IMR-90 (cell line): ENCODE results near the gene NTRK3.
A peak's percentile ranks its signal among the peaks of the same experiment; 100 is the strongest.

ENCODE experiments used
- CEBPB ChIP-seq: IDR thresholded peaks from 2 replicates; pipeline ENCODE4 v1.6.1; 2012; ENCODE audit warnings: low read depth, low read length, improper control_type of control experiment
- CTCF ChIP-seq: conservative IDR thresholded peaks from 2 replicates; pipeline ENCODE4 v1.5.1; 2012; ENCODE audit warnings: mild to moderate bottlenecking, low read depth, low read length, improper control_type of control experiment
- FOS ChIP-seq: fragments of 150-350 bp; IDR thresholded peaks from 2 replicates; pipeline ENCODE4 v1.6.1; 2016; ENCODE audit warnings: low read depth, low read length
- POLR2A ChIP-seq: IDR thresholded peaks from 2 replicates; pipeline ENCODE4 v1.6.1; 2012; ENCODE audit warnings: mild to moderate bottlenecking, low read depth, low read length
- RAD21 ChIP-seq: IDR thresholded peaks from 2 replicates; pipeline ENCODE4 v1.6.1; 2012; ENCODE audit warnings: low read length, improper control_type of control experiment
- SMC3 ChIP-seq: fragments of 150-350 bp; IDR thresholded peaks from 2 replicates; pipeline ENCODE4 v1.6.1; 2016; ENCODE audit warnings: low read depth, mild to moderate bottlenecking, antibody characterized with exemption, low read length, moderate library complexity
- TF ChIP-seq, protein P1 (sequence below): fragments of 150-350 bp; IDR thresholded peaks from 2 replicates; pipeline ENCODE4 v1.6.1; 2016; ENCODE audit warnings: low read depth, mild to moderate bottlenecking, low read length, moderate library complexity, borderline replicate concordance

GRCh38 chr15:87877114-87877810 is 379.3 kb downstream of the NTRK3 start:
- TF ChIP-seq CTCF (no peak), SMC3 (no peak), POLR2A (no peak), FOS (peak; percentile 66), RAD21 (no peak), CEBPB (peak; percentile 43; the same call in 1 of the 2 replicates)
- TF ChIP-seq, protein P1, sequence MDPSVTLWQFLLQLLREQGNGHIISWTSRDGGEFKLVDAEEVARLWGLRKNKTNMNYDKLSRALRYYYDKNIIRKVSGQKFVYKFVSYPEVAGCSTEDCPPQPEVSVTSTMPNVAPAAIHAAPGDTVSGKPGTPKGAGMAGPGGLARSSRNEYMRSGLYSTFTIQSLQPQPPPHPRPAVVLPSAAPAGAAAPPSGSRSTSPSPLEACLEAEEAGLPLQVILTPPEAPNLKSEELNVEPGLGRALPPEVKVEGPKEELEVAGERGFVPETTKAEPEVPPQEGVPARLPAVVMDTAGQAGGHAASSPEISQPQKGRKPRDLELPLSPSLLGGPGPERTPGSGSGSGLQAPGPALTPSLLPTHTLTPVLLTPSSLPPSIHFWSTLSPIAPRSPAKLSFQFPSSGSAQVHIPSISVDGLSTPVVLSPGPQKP = no peak
